ENCODE measurements around the gene LYL1. TPM values are rescaled to one million over a fixed set of nuclear protein-coding genes. Genes with fewer than 3 reads are reported as not detected.

LYL1 gene
- total and polyA plus RNA-seq, 9 of the 15 experiments (the other 6 are each of a cell fraction or from before 2014, with no cell fraction given) = 1.3 to 266 (median 34.0) TPM

DNA sequence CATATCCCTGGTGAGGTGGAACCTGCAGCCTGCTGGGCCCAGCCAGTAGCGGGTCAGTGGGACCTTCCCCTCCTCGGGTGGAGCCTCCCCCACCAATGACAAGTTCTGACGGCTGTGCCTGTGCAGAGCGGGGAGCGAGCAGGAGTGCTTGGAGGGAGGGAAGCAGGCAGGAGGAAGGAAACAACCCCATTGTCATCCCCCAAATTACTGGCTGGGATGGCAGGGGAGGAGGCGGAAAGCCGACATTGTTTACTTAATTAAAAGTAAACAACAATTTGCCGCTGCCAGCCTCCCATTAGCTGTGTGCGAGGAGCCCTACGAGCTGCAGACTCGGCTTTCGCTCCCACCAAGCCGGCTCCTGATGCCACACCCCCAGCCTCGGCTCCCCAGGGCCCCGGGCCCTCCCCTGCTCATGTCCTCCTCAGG lies 45.5 kb downstream of the LYL1 start:
- in situ Hi-C loops (cut with MboI) = no loop called here
- POLR2A ChIA-PET = interaction anchor here (0.6 kb wide), 1 partner anchor 44 kb away, joined by 3 read pairs; no protein-coding TSS in a partner anchor
- peaks cover 10 to 59% of the 10 kb centered on the region in 2 experiments; a peak in 4 of 5 replicates for H3K4me1 ChIP-seq (replicated peaks in 1 of 2; ENCODE audit: control insufficient read depth in 2 of 2, insufficient read depth in 2 of 2, low read length in 2 of 2)
- peak overlapping the region in 1 of 2 experiments; percentile 39; a peak in 1 of 4 replicates for H3K9ac ChIP-seq (ENCODE audit: insufficient read depth in 1 of 2, low read depth in 2 of 2, low read length in 2 of 2)
- H3K27ac ChIP-seq (ENCODE audit: extremely low read depth, low read depth, low read length) = no peak overlapping the region
- BruUV-seq (replicated peaks) = no TSS peak
- no peak overlapping the region for H3K4me3 ChIP-seq
- H3K9me1 ChIP-seq (ENCODE audit: control insufficient read depth, insufficient read depth, low read length) = peaks cover 2% of the 10 kb centered on the region
- peaks cover 12% of the 10 kb centered on the region for H3K79me2 ChIP-seq (ENCODE audit: control insufficient read depth, insufficient read depth, low read length)
- DNase-seq (ENCODE audit: extremely low read depth in 1 of 4, low spot score in 3 of 4) (no peak), ATAC-seq (no peak), FAIRE-seq (no peak)
- no peak overlapping the region for H2AFZ ChIP-seq (ENCODE audit: low read depth, low read length)
- peaks cover 39% of the 10 kb centered on the region for H4K20me1 ChIP-seq (replicated peaks; ENCODE audit: control insufficient read depth, insufficient read depth, low read length)
- no peaks in the 10 kb centered on the region for H3K9me3 ChIP-seq (replicated peaks; ENCODE audit: control insufficient read depth, insufficient read depth, low read depth, low read length)
- TF ChIP-seq U2AF1 (optimal IDR thresholded peaks at IDR 0.05; ENCODE audit: low read depth, low read length) (no peak), BCL6 (CRISPR knock-in tag; IDR thresholded peaks at IDR 0.05) (no peak), TRIM25 (IDR thresholded peaks at IDR 0.05; ENCODE audit: borderline replicate concordance) (no peak), PURB (CRISPR knock-in tag; IDR thresholded peaks at IDR 0.05; ENCODE audit: low read depth) (no peak), KDM4B (IDR thresholded peaks at IDR 0.05; ENCODE audit: borderline replicate concordance in 2 of 2, low read depth in 1 of 2) (no peak), DMBX1 (CRISPR knock-in tag; IDR thresholded peaks at IDR 0.05; ENCODE audit: borderline replicate concordance) (no peak), HOMEZ (CRISPR knock-in tag; IDR thresholded peaks at IDR 0.05) (no peak), POLR2B (IDR thresholded peaks at IDR 0.05; ENCODE audit: low read depth, partially characterized antibody) (no peak), IFI16 (CRISPR knock-in tag; IDR thresholded peaks at IDR 0.05) (no peak)
- no peak overlapping the region for H3K4me2 ChIP-seq (ENCODE audit: insufficient read depth, low read length)
- H3K36me3 ChIP-seq (ENCODE audit: control insufficient read depth, insufficient read depth, low read length) = no peaks in the 10 kb centered on the region
- no peaks in the 10 kb centered on the region for H3K27me3 ChIP-seq (ENCODE audit: control insufficient read depth in 2 of 2, insufficient read depth in 2 of 2, low read length in 2 of 2)
- CTCF ChIA-PET (ENCODE audit: low intra/inter-chr PET ratio) = interaction anchor here (0.6 kb wide), 1 partner anchor 74 kb away, joined by 4 read pairs; no protein-coding TSS in a partner anchor
- intact Hi-C loops (cut with micrococcal nuclease) = no loop called here
- WGBS (ENCODE audit: insufficient coverage, low coverage, missing lambda C conversion rate) = 62% methylated on average over 9 of the region's 15 CpGs

Data from K562 (cell line).